ENCODE results near the gene NWD2. TPM values are rescaled to one million over a fixed set of nuclear protein-coding genes. Genes with fewer than 3 reads are reported as not detected.

The NWD2 gene
- total RNA-seq, 1 experiment from 2014 or later = not detected

- H3K9me3 ChIP-seq (ENCODE audit: control insufficient read depth in 1 of 2, insufficient read depth in 1 of 2, low read depth in 1 of 2, low read length in 2 of 2) = no peaks in the 10 kb centered on the region
- no peak overlapping the region for H3K27ac ChIP-seq (ENCODE audit: low read depth, low read length)
- H3K9me2 ChIP-seq (ENCODE audit: insufficient read depth) = no peaks in the 10 kb centered on the region
- H3K9ac ChIP-seq (ENCODE audit: low read length) = no peak overlapping the region
- DNase-seq (ENCODE audit: low read depth, low spot score) (no peak), ATAC-seq (no peak)
- no peak overlapping the region for H3K4me3 ChIP-seq (replicated peaks in 1 of 2; ENCODE audit: low read depth in 1 of 2, low read length in 2 of 2)
- H3K36me3 ChIP-seq (ENCODE audit: control insufficient read depth in 1 of 2, insufficient read depth in 2 of 2, low read length in 2 of 2) = no peaks in the 10 kb centered on the region
- no peak overlapping the region for H3K4me2 ChIP-seq (ENCODE audit: low read length)
- BruUV-seq (replicated peaks) = no TSS peak
- ChIA-PET POLR2A (no interaction called here), CTCF (no interaction called here), RAD21 (ENCODE audit: low non-redundant PET in 1 of 2, low total read pairs in 2 of 2, uncharacterized antibody in 2 of 2, unreplicated experiment in 2 of 2) (no interaction called here)
- intact Hi-C loops (cut with micrococcal nuclease) = no loop called here
- no peaks in the 10 kb centered on the region for H3K27me3 ChIP-seq (ENCODE audit: insufficient read depth, low read length)
- H3K79me2 ChIP-seq (ENCODE audit: insufficient read depth, low read length) = no peaks in the 10 kb centered on the region
- TF ChIP-seq SIN3A (IDR thresholded peaks at IDR 0.05; ENCODE audit: low read depth) = no peak
- TF ChIP-seq RAD21 (IDR thresholded peaks at IDR 0.05; ENCODE audit: low read depth) = no peak
- TF ChIP-seq FOSL1 (IDR thresholded peaks at IDR 0.05; ENCODE audit: low read depth) = no peak
- TF ChIP-seq, protein P1, sequence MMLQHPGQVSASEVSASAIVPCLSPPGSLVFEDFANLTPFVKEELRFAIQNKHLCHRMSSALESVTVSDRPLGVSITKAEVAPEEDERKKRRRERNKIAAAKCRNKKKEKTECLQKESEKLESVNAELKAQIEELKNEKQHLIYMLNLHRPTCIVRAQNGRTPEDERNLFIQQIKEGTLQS (IDR thresholded peaks at IDR 0.05) = no peak
- TF ChIP-seq ZBTB33 (IDR thresholded peaks at IDR 0.05; ENCODE audit: extremely low read depth, insufficient replicate concordance, low read length) = no peak
- no peaks in the 10 kb centered on the region for H4K20me1 ChIP-seq (ENCODE audit: insufficient read depth)
- H2AFZ ChIP-seq (ENCODE audit: low read depth, low read length, poor library complexity, severe bottlenecking) = no peak overlapping the region
- no peaks in the 10 kb centered on the region for H3K4me1 ChIP-seq (ENCODE audit: control insufficient read depth in 1 of 2, insufficient read depth in 2 of 2, low read length in 2 of 2)
These were observed 243.1 kb downstream of the NWD2 start for GRCh38 chr4:37487668-37488067.

DNA sequence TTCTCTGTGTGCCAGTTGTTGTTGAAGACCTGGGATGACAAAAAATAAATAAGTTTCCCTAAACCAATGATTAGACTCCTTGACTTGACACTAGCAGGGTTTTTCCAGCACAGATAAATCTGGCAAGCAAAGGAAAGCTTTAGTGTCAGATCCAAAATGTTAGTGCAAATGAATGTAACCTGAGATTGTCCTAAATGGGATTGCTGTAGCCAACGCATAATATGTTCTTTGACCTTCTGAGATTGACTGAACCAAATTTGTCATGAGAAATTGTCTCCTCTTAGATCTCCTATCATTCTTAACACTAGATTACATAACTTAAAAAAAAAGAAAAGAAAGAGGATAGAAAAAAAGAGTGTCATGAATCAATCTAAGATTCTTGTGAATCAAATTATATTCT lies 245.2 kb downstream of the NWD2 start:
- H3K27ac ChIP-seq (ENCODE audit: low read depth, low read length) = no peak overlapping the region
- CTCF ChIA-PET = no interaction called here

More for the DNA sequence above, 245.2 kb downstream of the NWD2 start:
- BruUV-seq (replicated peaks) = no TSS peak
- TF ChIP-seq JUND (IDR thresholded peaks at IDR 0.05) = no peak
- TF ChIP-seq, protein P1 (IDR thresholded peaks at IDR 0.05) = no peak
- TF ChIP-seq FOSL1 (IDR thresholded peaks at IDR 0.05; ENCODE audit: low read depth) = no peak
- TF ChIP-seq ZNF274 (IDR thresholded peaks at IDR 0.05; ENCODE audit: low read depth, low read length) = no peak
- no peak for TF ChIP-seq ELF1 (IDR thresholded peaks at IDR 0.05; ENCODE audit: borderline replicate concordance, low read depth)
- TF ChIP-seq CEBPB (IDR thresholded peaks at IDR 0.05; ENCODE audit: low read depth) = no peak
- TF ChIP-seq RAD21 (IDR thresholded peaks at IDR 0.05; ENCODE audit: low read depth) = no peak
- H4K20me1 ChIP-seq (ENCODE audit: insufficient read depth) = no peaks in the 10 kb centered on the region
- H3K36me3 ChIP-seq (ENCODE audit: control insufficient read depth in 1 of 2, insufficient read depth in 2 of 2, low read length in 2 of 2) = no peaks in the 10 kb centered on the region
- H3K9me3 ChIP-seq (ENCODE audit: control insufficient read depth in 1 of 2, insufficient read depth in 1 of 2, low read depth in 1 of 2, low read length in 2 of 2) = no peaks in the 10 kb centered on the region
- ATAC-seq = no peak
- ChIA-PET RAD21 (ENCODE audit: low non-redundant PET in 1 of 2, low total read pairs in 2 of 2, uncharacterized antibody in 2 of 2, unreplicated experiment in 2 of 2) (no interaction called here), POLR2A (no interaction called here)
- H2AFZ ChIP-seq (ENCODE audit: low read depth, low read length, poor library complexity, severe bottlenecking) = no peak overlapping the region
- DNase-seq (ENCODE audit: low read depth, low spot score) = no peak
- no peak overlapping the region for H3K9ac ChIP-seq (ENCODE audit: low read length)
- no peak overlapping the region for H3K4me3 ChIP-seq (replicated peaks in 1 of 2; ENCODE audit: low read depth in 1 of 2, low read length in 2 of 2)
- intact Hi-C loops (cut with micrococcal nuclease) = no loop called here
- no peaks in the 10 kb centered on the region for H3K79me2 ChIP-seq (ENCODE audit: insufficient read depth, low read length)
- H3K27me3 ChIP-seq (ENCODE audit: insufficient read depth, low read length) = no peaks in the 10 kb centered on the region
- no peaks in the 10 kb centered on the region for H3K4me1 ChIP-seq (ENCODE audit: control insufficient read depth in 1 of 2, insufficient read depth in 2 of 2, low read length in 2 of 2)
- H3K9me2 ChIP-seq (ENCODE audit: insufficient read depth) = no peaks in the 10 kb centered on the region
- H3K4me2 ChIP-seq (ENCODE audit: low read length) = no peak overlapping the region

All from HCT116 (cell line).